Ovary (tissue), 10 donors: Measurements from ENCODE around the gene SUCO. TPM values are rescaled to one million over a fixed set of nuclear protein-coding genes. Genes with fewer than 3 reads are reported as not detected.

ENCODE experiments used
- DNase-seq, 5 donors: peaks; one replicate each; pipeline ENCODE4 v3.0.0-alpha.2; 2019 to 2020
- H3K27ac ChIP-seq, 2 donors: fragments of 200-600 bp; one replicate each; pipeline versions ENCODE4 v1.5.1 to v1.8.0; 2019 to 2022
- H3K27me3 ChIP-seq: fragments of 200-600 bp; one replicate; pipeline ENCODE4 v1.8.0; 2022
- H3K36me3 ChIP-seq: fragments of 200-600 bp; sonication (generic); one replicate; pipeline ENCODE4 v1.5.1; 2019
- H3K4me1 ChIP-seq: one replicate; pipeline ENCODE4 v1.8.1; 2013; ENCODE audit warnings: mild to moderate bottlenecking, moderate library complexity; ENCODE audit not compliant: insufficient read depth
- H3K4me3 ChIP-seq: fragments of 200-600 bp; sonication (generic); one replicate; pipeline ENCODE4 v1.5.1; 2017
- H3K9me3 ChIP-seq, 2 donors: fragments of 200-600 bp in 1 of 2; sonication (generic) in 1 of 2; one replicate each; pipeline versions ENCODE4 v1.5.1 to v1.8.1; 2013 to 2019; ENCODE audit warnings: mild to moderate bottlenecking in 1 of 2, moderate library complexity in 1 of 2
- EP300 ChIP-seq: sonication (generic); formaldehyde crosslinking; IDR thresholded peaks from one replicate; pipeline ENCODE4 v1.6.1; 2017; ENCODE audit warnings: antibody characterized with exemption
- POLR2A ChIP-seq: fragments of 450-650 bp; IDR thresholded peaks from one replicate; pipeline ENCODE4 v1.6.1; 2017; ENCODE audit warnings: antibody characterized with exemption, mild to moderate bottlenecking, moderate library complexity
- WGBS, 3 donors: extraction: QIAGEN DNeasy Blood & Tissue Kit in 1 of 3; methylation state at CpG; one replicate each; pipeline versions ENCODE4 v1.1.5 to v1.1.7; 2013 to 2017; 5-methylcytosine and 5-hydroxymethylcytosine counted together
- intact Hi-C, 4 donors: fragments of 100-400 bp; cut with DNase I; formaldehyde crosslinking; loops; one replicate each; pipeline versions ENCODE4 v1.11.0 to v1.15.1; 2022 to 2023
- long read RNA-seq, 3 donors: library from polyadenylated mRNA in 2 of 3; unstranded in 2 of 3; transcript quantifications; one replicate each; pipeline ENCODE4 v2.0.0 and lab custom pipeline, GENCODE V29; 2021 to 2026
- polyA plus RNA-seq, 2 donors: library from polyadenylated mRNA; stranded (reverse); fragments of 200-250 nt in 1 of 2; fragments of 350-450 nt in 1 of 2; fragmentation: Illumina TruSeq in 1 of 2; extraction: RNeasy Lipid Tissue Mini Kit (QIAGEN cat#74804) in 1 of 2; gene quantifications; one replicate each; pipeline ENCODE4 v1.2.3, GENCODE V29; 2013 to 2014
- total RNA-seq, 7 donors: library from RNA; depleted of rRNA in 2 of 7; stranded (reverse); fragments of >200 nt in 2 of 7; fragmentation: NEBNext Ultra II Directional in 3 of 7; extraction: Animal tissue kit (Norgen Biotek cat#: 25700) in 3 of 7; gene quantifications; one replicate each; pipeline versions ENCODE4 v1.1.0 to v1.2.4, GENCODE V29; 2016 to 2023
- TF ChIP-seq, protein P1 (sequence below), 3 donors: fragments of 450-650 bp in 2 of 3; fragments of 200-600 bp in 1 of 3; IDR thresholded peaks; one replicate each; pipeline versions ENCODE4 v1.5.1 to v1.8.0; 2016 to 2022; ENCODE audit warnings: antibody characterized with exemption in 3 of 3, mild to moderate bottlenecking in 1 of 3
- donor health status: DM: no; HTN: no; CAD: no; lungs with moderate emphysema.
- donor health status: DM: no; HTN: no; CAD: no.
- donor health status: Bipolar disorder and iron deficiency.
- donor health status: DM: yes; HTN: yes; CAD: no.
- donor health status: DM: no; HTN: no; CAD: no.
- donor health status: DM: yes; HTN: yes; CAD: no.

Gene SUCO, protein sequence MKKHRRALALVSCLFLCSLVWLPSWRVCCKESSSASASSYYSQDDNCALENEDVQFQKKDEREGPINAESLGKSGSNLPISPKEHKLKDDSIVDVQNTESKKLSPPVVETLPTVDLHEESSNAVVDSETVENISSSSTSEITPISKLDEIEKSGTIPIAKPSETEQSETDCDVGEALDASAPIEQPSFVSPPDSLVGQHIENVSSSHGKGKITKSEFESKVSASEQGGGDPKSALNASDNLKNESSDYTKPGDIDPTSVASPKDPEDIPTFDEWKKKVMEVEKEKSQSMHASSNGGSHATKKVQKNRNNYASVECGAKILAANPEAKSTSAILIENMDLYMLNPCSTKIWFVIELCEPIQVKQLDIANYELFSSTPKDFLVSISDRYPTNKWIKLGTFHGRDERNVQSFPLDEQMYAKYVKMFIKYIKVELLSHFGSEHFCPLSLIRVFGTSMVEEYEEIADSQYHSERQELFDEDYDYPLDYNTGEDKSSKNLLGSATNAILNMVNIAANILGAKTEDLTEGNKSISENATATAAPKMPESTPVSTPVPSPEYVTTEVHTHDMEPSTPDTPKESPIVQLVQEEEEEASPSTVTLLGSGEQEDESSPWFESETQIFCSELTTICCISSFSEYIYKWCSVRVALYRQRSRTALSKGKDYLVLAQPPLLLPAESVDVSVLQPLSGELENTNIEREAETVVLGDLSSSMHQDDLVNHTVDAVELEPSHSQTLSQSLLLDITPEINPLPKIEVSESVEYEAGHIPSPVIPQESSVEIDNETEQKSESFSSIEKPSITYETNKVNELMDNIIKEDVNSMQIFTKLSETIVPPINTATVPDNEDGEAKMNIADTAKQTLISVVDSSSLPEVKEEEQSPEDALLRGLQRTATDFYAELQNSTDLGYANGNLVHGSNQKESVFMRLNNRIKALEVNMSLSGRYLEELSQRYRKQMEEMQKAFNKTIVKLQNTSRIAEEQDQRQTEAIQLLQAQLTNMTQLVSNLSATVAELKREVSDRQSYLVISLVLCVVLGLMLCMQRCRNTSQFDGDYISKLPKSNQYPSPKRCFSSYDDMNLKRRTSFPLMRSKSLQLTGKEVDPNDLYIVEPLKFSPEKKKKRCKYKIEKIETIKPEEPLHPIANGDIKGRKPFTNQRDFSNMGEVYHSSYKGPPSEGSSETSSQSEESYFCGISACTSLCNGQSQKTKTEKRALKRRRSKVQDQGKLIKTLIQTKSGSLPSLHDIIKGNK (N-terminal part only)
- total RNA-seq (10 to 100 TPM; 51.5 to 68.1 (median 59.6) TPM), polyA plus RNA-seq (10 to 100 TPM; 14.0 to 20.2 TPM)
- long read RNA-seq, donor 1, partial matches to known transcripts: 44 of 49 reads
- long read RNA-seq, donor 1, other reads (novel, unspliced or antisense): 4 of 49 reads
- long read RNA-seq, donor 2, partial matches to known transcripts: 9 of 13 reads
- long read RNA-seq, donor 2, other reads (novel, unspliced or antisense): 0 of 13 reads
- long read RNA-seq, donor 3, partial matches to known transcripts: 10 of 30 reads
- long read RNA-seq, donor 3, other reads (novel, unspliced or antisense): 19 of 30 reads

DNA sequence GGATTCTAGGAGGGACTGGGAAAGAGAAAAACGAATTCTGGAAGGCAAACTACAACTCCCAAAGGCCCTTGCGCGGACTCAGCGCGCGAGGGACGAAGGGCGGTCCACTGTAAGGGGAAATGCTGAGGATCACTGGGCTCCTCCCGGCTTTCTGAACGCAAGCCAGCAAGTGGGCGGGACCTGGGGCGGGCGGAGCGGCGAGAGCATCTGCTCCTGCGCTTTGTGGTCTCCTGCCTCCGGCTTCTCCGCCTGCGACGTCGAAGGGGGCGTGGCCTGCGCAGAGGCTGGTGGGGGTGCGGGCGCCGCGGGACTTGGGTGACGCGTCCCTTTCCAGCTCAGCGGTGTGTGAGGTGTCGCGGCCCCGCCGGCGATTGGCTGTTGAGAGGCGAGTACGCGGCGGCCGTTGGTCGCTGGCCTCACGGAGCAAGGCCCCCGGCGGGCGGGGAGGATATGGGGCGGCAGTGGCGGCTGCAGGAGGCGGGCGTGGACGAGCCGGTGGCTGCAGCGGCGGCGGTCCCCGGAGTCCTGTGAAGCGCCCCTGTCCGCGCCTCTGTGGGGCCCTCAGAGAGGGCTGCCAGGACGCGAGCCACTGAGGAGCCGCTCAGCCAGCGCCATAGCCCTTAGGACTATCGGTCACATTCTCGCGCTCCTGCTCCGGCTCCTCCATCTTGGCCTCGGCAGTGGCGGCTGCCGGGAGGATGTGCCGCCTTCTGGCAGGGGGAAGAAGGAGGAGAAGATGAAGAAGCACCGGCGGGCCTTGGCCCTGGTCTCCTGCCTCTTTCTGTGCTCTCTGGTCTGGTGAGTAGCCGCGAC is at the start of gene SUCO:
SUCO (plus strand) TSS at position 451 of the 813 bp plus-strand sequence; CDS start at position 737, 286 bp downstream.
- peak; percentile 100 for DNase-seq
- Histone ChIP-seq H3K4me3 (peak within 1 kb of the TSS; percentile 98), H3K27ac (peak within 1 kb of the TSS; percentile 82 to 95), H3K27me3 (no peaks in the 10 kb centered on the region), H3K36me3 (no peaks in the 10 kb centered on the region), H3K4me1 (peaks cover 3% of the 10 kb centered on the region), H3K9me3 (no peaks in the 10 kb centered on the region)
- intact Hi-C loops: no loop called here
- WGBS, 3 donors: 0 to 1% (median 1%) methylated on average over 49 to 74 of the region's 74 CpGs
- TF ChIP-seq EP300 (peak; percentile 51), POLR2A (peak; percentile 94)
- TF ChIP-seq, protein P1, sequence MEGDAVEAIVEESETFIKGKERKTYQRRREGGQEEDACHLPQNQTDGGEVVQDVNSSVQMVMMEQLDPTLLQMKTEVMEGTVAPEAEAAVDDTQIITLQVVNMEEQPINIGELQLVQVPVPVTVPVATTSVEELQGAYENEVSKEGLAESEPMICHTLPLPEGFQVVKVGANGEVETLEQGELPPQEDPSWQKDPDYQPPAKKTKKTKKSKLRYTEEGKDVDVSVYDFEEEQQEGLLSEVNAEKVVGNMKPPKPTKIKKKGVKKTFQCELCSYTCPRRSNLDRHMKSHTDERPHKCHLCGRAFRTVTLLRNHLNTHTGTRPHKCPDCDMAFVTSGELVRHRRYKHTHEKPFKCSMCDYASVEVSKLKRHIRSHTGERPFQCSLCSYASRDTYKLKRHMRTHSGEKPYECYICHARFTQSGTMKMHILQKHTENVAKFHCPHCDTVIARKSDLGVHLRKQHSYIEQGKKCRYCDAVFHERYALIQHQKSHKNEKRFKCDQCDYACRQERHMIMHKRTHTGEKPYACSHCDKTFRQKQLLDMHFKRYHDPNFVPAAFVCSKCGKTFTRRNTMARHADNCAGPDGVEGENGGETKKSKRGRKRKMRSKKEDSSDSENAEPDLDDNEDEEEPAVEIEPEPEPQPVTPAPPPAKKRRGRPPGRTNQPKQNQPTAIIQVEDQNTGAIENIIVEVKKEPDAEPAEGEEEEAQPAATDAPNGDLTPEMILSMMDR (IDR thresholded peaks at IDR 0.05): peak in 1 of 3 donors; percentile 33

DNA sequence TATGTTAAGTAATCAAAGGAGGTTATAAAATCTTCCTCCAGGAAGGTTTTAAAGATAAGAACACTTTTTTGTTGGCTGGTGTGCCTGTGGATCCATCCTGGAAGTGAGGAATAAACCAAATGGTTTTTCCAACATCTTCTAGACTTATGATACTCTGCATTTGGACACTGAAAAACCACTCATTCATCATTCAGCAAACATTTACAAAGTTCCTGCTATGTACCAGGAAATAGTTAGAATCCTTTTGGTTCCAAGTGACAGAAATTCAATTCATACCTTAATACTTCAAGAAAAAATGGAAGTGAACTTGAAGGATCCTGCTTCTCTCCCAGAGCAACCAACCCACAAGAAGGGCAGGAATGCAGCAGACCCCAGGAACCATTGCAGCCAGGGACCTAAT is 49.5 kb upstream of the SUCO start:
- no peak for TF ChIP-seq EP300
- TF ChIP-seq, protein P1 (IDR thresholded peaks at IDR 0.05): no peak
- Histone ChIP-seq H3K36me3 (no peaks in the 10 kb centered on the region), H3K9me3 (no peaks in the 10 kb centered on the region), H3K27ac (no peak overlapping the region), H3K4me3 (no peak overlapping the region), H3K27me3 (no peaks in the 10 kb centered on the region), H3K4me1 (no peaks in the 10 kb centered on the region)
- intact Hi-C loops: no loop called here
- DNase-seq: no peak

DNA sequence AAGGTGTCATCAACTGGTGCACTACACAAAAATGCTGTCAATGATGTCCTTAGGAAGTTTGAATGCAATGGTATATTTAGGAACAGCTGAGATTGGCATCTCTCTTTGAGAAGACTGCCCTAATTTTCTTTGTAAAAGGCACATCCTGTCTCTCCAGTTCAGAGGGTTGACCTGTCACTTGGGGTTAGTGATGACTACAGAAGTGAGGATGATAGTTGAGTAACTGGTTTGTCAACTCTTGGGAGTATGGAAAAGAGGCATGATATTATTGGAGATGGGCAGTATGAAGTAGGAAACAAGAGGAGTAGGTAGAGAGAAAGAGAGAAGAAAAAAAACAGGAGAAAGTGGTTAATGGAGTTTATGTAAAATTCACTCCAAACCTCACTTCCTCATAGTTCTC is 48.7 kb upstream of the SUCO start:
- intact Hi-C loops: no loop called here
- TF ChIP-seq EP300: no peak
- TF ChIP-seq POLR2A: no peak
- TF ChIP-seq, protein P1 (IDR thresholded peaks at IDR 0.05): no peak
- Histone ChIP-seq H3K36me3 (no peaks in the 10 kb centered on the region), H3K4me3 (no peak overlapping the region), H3K27me3 (no peaks in the 10 kb centered on the region), H3K27ac (no peak overlapping the region), H3K4me1 (no peaks in the 10 kb centered on the region), H3K9me3 (no peaks in the 10 kb centered on the region)
- no peak for DNase-seq
